Ureter (tissue), 1 donor: Measurements from ENCODE around the gene ZPBP. TPM values are rescaled to one million over a fixed set of nuclear protein-coding genes. Genes with fewer than 3 reads are reported as not detected.
"Not testable (repeated sequence)": the region's sequence is repeated elsewhere in the genome, so short reads cannot be mapped to it uniquely, and the experiment has no call there.

Experiments
- DNase-seq: peaks from one replicate; pipeline ENCODE4 v3.0.0-alpha.2; 2020; ENCODE audit warnings: low spot score
- total RNA-seq: library from RNA; stranded (reverse); gene quantifications from one replicate; pipeline ENCODE4 v1.2.4, GENCODE V29; 2023
- donor health status: DM: yes; HTN: yes; CAD: no.

The ZPBP gene
- total RNA-seq, 1 donor from 2014 or later, result 1.2 TPM

DNA sequence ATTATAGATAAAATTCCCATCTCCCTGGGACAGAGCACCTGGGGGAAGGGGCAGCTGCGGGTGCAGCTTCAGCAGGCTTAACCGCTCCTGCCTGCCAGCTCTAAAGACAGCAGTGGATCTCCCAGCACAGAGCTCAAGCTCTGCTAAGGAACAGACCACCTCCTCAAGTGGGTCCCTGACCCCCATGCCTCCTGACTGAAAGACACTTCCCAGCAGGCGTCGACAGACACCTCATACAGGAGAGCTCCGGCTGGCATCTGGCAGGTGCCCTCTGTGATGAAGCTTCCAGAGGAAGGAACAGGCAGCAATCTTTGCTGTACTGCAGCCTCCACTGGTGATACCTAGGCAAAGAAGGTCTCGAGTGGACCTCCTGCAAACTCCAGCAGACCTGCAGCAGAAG lies 51.9 kb downstream of the ZPBP start:
- not testable (repeated sequence) for DNase-seq

DNA sequence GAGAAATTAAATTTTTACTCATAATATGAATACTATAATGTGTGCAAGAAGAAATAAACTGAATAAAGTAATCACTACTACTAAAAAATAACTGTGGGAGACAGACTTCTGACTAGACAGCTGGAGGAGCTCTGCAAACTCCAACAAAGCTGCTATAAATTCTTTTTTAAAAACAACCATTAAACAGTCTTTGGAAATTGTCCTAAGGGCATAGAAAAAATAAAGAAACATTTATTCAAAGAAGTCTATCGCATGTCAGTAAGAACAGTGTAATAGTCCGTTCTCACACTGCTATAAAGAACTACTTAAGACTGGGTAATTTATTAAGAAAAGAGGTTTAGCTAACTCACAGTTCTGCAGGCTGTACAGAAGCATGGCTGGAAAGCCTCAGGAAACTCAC lies 56.0 kb downstream of the ZPBP start:
- no peak for DNase-seq

DNA sequence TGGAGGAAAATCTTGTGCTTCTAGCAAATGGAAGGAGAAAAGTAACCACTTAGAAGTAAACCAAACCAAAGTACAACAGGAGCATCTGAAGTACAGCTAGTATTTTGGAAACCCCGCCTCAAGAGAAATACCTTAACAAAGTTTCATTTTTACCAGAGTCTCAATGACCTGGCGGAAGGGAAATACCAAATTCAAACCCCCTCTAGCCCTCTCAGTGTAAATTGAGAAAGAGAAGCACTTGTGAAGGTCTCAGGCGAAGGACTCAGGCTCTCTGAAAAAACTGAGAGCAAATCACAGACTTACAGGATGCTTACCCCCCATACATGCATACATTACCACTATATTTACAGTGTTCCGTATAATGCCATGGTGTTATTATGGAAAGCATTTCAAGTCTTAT lies 70.1 kb downstream of the ZPBP start:
- no peak for DNase-seq

DNA sequence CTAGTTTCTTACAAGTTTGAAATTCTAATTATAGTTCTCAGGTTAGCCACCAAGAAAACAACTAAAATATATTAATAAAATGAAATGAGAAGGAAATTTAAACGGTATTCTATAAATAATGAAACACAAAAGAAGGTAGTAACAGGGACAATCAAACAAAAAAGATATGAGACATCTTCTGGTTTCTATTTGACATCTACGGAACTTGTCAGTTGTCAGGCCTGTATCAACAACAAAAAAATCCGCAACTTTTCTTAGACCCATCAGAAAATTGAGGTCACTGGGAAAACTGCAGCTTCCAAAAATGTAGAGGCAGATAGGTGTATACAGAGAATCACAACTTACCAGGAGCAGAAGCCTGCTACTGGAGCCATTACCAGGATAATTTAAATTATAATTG lies 70.6 kb downstream of the ZPBP start:
- DNase-seq, result no peak

DNA sequence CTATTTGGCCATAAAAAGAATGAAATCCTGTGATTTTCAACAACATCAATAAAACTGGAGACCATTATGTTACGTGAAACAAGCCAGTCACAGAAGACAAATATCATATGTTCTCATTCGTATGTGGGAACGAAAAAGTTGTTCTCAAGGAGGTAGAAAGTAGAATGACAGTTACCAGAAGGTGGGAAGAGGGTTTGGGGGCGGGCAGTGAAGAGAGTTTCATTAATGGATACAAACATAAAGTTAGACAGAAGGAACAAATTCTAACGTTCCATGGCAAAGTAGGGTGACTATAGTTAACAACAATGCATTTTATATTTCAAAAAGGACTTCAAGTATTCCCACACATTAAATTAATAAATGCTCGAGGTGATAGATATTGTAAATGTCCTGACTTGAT lies 97.4 kb downstream of the ZPBP start:
- DNase-seq, result no peak

DNA sequence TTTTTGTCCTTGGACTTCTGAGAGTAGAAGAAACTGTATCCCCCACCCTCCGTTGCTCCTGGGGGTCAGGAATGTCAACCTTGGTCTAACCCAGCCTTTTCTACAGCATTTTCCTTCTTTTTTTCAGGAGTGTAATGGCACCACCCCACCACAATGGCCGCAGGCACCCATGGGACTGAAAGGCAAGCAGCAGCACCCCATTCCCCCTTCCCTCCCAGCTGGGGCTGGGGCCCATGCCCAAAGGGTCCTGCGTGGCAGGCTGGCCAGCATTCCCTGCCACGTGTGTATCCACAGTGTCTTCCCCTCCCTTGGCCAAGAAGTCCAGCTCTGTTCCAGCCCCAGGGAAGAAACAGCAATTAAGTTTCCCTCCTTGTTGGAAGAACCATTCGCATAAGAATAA lies 106.9 kb downstream of the ZPBP start:
- no peak for DNase-seq

DNA sequence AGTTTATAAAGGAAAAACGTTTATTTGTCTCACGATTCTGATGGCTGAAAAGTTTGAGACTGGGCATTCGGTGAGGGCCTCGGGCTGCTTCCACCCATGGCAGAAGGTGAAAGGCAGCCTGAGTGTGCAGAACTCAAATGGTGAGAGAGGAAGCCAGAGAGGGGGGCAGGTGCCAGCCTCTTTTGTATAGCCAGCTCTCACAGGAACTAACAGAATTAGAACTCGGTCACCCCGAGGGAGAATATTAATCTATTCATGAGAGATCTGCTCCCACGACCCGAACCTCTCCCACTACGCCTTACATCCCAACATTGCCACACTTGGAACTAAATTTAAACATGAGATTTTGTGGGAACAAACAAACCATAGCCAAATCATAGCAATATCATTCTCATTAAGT lies 112.6 kb downstream of the ZPBP start:
- no peak for DNase-seq

DNA sequence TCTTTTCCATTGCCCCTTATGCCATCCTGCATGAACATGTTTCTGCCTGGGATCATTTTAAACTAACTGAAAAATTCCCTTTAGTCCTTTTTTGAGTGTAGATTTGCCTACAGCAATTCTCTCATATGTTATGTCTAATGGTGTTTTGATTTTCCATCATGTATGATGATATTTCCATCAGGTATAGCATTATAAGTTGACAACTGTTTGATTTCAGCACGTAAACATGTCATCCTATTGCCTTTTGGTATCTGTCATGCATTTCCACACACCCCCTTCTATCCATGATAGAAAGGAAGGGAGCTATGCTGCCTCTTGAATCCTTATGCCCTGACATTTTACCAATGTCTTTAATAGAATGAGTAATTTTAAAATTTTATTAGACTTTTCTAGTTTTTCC lies 116.8 kb downstream of the ZPBP start:
- no peak for DNase-seq

DNA sequence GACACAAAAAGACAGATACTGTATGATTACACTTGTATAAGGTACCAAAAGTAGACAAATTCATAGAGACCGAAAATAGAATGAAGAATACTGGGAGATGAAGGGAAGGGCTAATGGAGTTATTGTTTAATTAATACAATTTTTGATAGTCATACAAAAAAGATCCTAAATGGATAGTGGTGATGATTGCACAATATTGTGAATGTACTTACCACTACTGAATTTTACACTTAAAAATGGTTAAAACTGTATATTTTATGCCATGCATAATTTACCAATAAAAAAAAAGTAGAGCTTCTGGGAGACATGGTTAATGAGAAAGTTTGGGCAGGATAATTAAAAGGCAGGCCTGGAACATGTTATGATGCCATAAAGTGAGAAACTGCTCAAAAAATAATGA lies 119.0 kb downstream of the ZPBP start:
- no peak for DNase-seq

DNA sequence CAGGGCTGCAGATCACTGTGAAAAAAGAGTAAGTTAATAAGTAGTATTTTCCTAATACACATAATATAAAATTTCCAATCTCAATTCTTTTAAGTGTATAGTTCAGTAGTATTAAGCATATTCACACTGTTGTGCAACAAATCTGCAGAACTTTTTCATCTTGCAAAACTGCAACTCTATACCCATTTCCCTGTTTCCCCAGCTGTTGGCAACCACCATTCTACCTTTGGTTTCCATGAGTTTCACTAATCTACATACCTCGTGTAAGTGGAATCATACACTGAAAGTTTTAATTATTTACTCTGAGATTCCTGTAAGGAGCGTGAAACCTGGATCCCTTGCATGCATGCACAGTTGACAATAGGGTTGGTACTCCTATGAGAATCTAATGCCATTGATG lies 155.4 kb downstream of the ZPBP start:
- no peak for DNase-seq

DNA sequence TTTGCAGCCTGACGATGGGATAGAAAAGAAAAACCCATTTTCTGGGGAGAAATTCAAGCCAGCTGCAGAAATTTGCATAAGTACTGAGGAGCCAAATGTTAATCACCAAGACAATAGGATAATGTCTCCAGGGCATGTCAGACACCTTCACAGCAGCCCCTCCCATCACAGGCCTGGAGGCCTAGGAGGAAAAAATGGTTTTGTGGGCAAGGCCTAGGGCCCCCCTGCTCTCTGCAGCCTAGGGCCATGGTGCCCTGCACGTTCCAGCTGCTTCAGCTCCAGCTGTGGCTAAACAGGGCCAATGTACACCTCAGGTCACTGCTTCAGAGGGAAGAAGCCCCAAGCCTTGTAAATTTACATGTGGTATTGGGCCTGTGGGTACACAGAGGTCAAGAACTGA lies 161.4 kb downstream of the ZPBP start:
- no peak for DNase-seq

DNA sequence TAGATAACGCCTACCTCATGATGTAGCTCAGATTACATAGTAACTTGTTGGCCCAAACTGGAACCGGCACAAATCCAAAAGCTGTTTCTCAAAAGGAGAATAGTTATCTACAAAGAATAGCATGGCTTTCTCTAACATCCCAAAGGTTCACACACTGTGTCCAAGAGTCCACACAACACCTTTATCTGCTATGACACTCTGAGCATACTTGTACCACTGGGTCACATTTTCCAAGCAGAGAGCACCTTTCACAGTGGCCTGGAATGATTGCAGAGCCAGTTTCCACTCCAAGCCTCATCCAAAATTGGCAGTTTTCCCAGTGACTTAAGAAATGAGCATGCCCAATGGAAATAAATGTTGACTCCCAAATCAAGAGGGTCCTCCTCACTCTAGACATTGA lies 164.3 kb downstream of the ZPBP start:
- no peak for DNase-seq

DNA sequence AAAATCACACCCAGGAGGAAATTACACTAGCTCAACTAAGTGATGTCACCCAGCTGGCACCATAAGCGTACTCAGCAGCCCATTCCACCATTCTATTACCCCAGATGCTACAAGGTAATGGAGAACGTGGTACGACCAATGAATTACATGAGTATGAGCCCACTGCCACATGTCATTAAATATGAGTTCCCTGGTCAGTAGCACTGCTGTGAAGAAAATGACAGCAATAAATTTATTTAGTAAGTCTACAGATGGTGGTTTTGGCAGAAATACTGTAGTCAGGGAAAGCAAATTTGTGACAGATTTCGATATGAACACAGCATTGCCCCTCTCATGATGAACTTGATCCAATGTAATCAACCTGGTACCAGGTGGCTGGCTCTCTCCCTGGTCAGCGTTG lies 165.4 kb downstream of the ZPBP start:
- no peak for DNase-seq

DNA sequence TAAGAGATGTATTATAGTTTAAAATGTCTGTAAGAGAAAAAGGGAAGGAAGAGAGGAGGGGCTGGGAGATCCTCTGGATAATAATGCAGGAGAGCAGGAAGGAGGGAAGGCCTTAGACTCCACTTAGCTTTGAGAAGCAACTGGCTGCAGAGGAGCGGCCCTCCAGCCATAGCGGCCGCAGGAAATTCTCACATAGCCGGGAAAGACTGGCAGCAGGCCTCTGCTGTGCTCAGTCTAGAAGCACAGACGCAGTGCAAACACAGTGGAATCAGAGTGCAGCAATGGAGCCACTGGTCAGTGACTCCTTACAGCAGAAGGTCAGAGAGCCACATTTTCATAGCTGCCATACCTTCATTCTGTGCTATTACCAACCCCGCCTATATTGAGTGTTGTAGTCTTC lies 166.3 kb downstream of the ZPBP start:
- no peak for DNase-seq

DNA sequence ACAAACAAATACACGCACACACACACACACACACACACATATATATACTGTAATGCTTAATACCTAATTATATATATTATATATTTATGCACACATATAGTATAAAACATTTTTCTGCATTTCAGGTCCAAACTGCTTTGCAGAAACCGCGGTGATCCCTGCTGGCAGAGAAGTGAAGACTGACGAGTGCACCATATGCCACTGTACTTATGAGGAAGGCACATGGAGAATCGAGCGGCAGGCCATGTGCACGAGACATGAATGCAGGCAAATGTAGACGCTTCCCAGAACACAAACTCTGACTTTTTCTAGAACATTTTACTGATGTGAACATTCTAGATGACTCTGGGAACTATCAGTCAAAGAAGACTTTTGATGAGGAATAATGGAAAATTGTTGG lies 181.1 kb downstream of the ZPBP start:
- DNase-seq, result no peak

DNA sequence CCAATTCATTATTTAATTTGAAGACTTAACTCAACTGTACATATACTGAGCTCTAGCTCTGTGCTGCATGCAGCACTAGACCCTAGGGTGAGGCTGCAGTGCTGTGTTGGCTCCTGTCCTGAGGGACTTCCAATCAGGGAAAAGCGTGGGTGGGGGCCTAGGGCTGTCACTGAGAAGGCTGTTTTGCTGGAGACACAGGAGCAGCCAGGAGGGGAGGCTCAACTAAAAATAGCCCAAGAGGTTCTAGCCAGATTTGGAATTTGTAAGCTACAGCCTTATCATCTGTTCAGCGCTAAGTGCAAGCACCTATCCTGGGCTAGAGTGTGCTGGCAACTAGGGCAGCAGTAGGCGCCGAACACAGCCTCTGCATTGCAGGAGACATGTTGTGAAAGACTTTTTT lies 198.5 kb downstream of the ZPBP start:
- no peak for DNase-seq

DNA sequence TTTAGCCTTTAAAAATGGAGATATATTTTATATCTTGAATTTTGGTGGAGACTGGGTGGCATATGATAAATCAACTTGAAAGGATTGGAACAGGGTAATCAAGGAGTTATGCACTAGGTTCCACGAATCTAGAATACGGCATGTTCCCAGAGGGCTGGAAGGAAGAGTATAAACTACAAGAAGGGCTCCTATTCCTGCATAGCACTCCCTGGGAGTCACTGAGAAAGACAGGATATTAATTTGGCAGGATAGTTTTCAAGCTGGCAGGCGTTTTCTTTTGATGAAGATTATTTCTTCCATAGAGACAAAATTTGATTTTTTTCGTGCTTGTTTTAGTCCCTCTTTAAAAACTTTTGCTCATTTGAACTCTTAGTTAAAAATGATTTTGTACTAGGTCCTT lies 199.9 kb downstream of the ZPBP start:
- DNase-seq, result no peak

DNA sequence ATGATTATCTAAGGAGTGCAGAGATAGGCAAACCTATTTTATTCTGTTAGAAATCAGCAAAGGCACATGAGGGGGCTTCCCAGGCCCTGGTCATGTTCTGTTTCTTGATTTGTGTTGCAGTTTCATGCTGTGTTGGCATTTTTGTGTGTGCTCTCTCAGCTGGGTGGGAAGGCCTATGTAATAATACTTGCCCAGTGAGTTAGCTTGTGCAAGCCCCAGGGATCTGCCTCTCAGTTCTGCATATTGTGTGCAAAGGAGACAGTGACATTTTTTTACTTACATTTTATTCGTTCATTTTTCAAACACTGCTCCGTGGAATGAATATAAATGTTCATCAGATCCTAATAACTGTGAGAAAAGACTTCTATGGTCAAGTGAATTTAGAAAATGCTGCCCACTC lies 200.6 kb downstream of the ZPBP start:
- no peak for DNase-seq

Other genes starting within 250 kb of the ZPBP start
- 15.2 TPM for gene IKZF1, start 211.5 kb upstream of the ZPBP start, total RNA-seq